ENCODE data around the gene NCR1.

- TF ChIP-seq REST (IDR thresholded peaks at IDR 0.05; ENCODE audit: insufficient read depth in 1 of 2, low read depth in 2 of 2, low read length in 2 of 2) (no peak), SIN3A (IDR thresholded peaks at IDR 0.05; ENCODE audit: borderline replicate concordance, insufficient read depth, low read length) (no peak)
Measured at GRCh38 chr19:54877471-54877870, 28.5 kb upstream of the NCR1 start.
